HPDE6-E6E7 (cell line): ENCODE measurements around the gene OCA2.
"Not testable (repeated sequence)": the region's sequence is repeated elsewhere in the genome, so short reads cannot be mapped to it uniquely, and the experiment has no call there.

Experiments
- DNase-seq: peaks from one replicate; pipeline ENCODE4 v3.0.0; 2011; ENCODE audit warnings: missing footprints; ENCODE audit errors: extremely low spot score

OCA2 gene

DNA sequence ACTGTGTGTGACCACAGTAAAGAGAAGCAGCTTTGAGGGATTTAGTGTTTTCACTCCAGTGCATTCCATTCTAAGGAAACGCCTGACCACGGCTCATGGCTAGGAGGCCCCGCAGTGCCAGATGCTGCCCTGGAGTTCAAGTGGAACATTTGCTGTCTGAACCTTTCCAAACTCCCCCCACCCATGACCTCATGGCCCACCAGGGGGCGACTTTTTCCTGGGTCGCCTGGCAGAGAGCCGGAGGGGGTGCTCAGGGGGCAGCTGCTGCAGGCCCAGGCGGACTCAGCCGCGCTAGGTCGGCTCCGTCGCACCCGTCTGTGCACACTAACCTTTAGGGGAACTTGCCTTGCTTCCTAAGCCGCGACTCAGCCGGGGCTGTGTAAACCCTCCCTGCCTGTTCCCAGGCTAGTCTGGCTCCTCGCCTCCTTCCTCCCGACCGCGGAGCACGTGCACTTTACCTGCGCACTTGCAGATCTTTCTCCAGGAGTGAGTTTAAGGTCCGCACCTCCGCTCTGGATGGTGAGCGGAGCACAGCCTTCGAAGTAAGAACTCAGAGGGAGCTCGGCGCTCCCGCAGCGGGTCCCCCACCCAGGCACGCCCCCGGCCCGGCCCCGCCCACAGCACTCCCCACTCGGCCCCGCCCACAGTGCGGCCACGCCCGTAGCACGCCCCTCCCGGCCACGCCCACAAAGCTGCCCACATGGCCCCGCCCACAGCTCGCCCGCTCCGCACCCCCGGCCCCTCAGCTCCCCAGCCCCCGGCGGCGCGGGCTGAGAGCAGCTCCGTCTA lies at the start of gene OCA2:
Gene OCA2, minus strand, starts transcription at position 550 of the 789 bp plus-strand sequence. CDS start 17,441 bp downstream, outside the sequence.
- no peak for DNase-seq

GRCh38 chr15:28147801-28148200 lies 48.7 kb upstream of the OCA2 start:
- DNase-seq, result no peak

GRCh38 chr15:28145419-28145818 lies 46.3 kb upstream of the OCA2 start:
- not testable (repeated sequence) for DNase-seq

DNA sequence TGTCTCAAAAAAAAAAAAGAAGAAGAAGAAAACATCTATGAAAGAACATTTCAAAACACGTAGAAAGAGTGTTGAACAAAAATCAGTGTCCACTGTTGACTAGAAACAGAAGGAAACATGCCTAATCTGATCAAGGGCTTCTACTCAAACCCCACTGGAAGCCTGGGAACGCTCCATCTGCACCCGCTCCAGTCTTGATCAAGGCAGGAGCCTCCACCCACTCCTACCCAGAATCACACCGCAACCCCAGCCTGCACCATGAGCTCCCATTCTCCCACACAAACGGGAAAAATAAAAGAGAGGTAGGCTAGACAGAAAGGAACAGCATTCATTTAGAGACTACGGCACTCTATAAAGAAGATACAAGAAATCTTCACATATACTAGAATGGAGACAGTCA lies 40.9 kb upstream of the OCA2 start:
- DNase-seq, result no peak

DNA sequence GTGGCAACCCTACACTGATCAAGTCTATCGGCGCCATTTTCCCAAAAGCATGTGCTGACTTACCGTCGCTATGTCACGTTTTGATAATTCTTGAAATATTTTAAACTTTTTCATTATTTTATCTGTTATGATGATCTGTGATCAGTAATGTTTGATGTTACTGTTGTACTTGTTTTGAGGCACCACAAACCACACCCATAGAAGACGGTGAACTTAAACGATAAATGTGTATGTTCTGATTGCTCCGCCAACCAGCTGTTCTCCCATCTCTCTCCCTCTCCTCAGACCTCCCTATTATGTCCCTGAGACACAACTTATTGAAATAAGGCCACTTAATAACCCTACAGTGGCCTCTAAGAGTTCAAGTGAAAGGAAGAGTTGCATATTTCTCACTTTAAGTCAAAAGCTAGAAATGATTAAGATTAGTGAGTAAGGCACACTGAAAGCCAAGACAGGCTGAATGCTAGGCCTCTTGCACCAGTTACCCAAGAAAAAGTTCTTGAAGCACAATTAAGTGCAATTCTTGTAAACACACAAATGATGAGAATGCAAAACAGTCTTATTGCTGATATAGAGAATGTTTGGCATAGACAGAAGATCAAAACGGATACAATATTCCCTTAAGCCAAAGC lies 38.4 kb upstream of the OCA2 start:
- DNase-seq, result not testable (repeated sequence)

GRCh38 chr15:28136236-28136904 lies 37.3 kb upstream of the OCA2 start:
- not testable (repeated sequence) for DNase-seq

DNA sequence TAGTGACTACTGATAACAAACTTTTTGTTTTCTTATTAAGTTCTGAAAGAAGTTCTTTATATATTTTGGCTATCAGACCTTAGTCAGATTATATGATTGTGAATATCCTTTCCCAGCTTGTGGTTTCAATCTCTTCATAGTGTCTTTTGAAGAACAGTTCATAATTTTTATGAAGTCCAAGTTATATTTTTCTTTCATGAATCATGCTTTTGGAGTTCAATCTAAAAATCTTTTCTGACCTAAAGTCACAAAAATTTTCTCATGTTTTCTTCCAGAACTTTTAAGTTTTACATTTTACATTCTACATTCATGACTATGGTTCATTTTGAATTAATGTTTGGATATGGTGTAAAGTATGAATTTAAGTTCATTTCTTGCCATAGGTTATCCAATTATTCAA lies 34.2 kb upstream of the OCA2 start:
- no peak for DNase-seq

GRCh38 chr15:28132524-28133275 lies 33.6 kb upstream of the OCA2 start:
- no peak for DNase-seq

DNA sequence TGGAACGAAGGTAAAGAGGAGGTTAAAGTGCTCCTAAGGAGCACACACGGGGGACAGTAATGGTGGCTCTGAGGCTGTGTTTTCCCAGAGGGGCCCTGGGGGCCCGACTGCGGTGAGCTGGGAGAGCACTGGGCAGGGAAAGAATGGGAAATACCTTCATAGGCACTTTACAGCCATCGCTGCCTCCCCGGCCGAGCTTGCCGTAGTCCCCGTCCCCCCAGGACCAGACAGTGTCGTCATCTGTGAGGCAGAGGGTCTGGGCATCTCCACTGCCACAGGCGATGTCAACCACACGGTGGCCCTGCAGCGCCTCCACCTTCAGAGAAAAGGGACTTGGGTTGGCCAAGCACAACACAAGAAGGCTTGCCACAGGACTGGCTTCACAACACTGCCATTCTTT lies 32.8 kb upstream of the OCA2 start:
- no peak for DNase-seq

- DNase-seq, result no peak
These were observed 32.3 kb upstream of the OCA2 start for GRCh38 chr15:28131400-28131799.

GRCh38 chr15:28130651-28131050 lies 31.5 kb upstream of the OCA2 start:
- DNase-seq, result no peak

DNA sequence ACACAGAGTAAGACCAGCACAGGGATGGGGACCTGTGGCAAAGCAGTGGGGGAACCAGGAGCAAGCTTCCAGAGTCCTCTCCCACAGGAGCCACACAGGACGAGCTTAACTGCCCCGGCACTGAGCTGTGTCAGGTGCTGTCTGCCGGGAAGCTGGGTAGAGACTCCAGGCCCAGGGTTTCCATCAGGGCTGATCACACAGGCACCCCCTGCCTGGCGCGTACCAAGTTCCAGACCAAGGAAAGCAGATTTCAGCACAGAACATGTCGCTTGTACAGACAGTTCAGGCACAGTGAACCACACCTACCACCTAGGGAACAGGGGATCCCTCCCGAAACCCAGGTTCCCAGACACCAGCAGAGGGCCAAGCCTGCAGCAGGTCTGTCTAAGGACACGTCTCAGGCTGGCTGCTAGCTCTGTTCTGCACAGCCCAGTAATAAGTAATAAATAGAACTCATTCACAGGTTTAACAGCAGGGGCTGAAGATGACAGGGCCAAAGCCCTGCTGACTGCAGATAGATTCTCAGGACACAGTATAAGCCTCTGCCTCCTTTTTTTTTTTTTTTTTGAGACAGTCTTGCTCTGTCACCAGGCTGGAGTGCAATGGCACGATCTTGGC lies 30.2 kb upstream of the OCA2 start:
- no peak for DNase-seq

- DNase-seq, result no peak
These were observed 28.9 kb upstream of the OCA2 start for GRCh38 chr15:28128031-28128430.

DNA sequence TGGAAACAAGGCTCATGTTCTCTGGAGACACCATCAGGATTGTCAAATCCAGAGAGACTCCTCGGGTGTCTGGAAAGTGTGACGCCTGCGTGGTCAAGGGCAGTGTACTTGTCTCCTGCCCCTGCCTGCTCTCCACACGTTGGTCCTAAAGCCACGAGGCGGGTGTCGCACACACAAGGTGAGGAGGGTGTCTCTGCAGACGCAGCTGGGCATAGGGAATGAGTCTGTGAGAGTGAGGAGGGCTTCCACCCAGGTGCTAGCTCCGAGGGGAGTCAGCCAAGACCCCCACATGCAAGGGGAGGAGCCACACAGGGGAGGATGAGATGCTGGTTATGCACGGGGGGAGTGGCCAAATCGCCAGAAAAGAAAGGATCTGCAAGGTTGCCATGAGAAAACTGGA lies 27.9 kb upstream of the OCA2 start:
- no peak for DNase-seq

GRCh38 chr15:28125673-28126651 lies 26.8 kb upstream of the OCA2 start:
- DNase-seq, result no peak

GRCh38 chr15:28124841-28125240 lies 25.7 kb upstream of the OCA2 start:
- no peak for DNase-seq

DNA sequence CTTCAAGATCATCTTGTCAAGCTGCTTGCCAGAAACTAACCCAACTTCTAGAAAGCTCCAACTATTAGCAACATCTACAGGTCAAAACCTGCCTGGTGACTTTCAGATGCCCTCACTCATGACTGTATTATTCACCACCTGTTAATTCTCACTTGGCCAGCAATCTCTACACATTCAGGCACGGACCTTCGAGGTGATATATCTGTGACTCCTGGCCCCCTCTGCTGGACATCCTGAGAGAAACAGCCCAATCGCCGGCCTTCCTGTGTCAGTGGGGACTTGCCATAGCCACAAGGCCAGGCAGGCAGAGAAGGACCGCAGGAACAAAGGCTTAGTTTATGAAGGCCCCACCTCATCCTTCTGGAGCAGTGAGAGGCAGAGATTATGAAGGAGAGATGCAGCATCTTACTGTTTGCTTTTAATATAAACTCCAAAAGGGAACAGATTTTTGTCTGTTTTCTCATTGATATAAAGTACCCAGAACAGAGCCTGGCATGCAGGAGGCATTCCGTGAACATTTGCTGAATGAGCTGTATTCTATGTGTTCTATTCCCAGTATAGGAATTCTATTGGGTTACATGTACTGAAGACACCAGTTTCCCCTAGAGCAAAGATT lies 24.4 kb upstream of the OCA2 start:
- DNase-seq, result peak; percentile 92

- no peak for DNase-seq
These were observed 23.2 kb upstream of the OCA2 start for GRCh38 chr15:28122038-28122949.

DNA sequence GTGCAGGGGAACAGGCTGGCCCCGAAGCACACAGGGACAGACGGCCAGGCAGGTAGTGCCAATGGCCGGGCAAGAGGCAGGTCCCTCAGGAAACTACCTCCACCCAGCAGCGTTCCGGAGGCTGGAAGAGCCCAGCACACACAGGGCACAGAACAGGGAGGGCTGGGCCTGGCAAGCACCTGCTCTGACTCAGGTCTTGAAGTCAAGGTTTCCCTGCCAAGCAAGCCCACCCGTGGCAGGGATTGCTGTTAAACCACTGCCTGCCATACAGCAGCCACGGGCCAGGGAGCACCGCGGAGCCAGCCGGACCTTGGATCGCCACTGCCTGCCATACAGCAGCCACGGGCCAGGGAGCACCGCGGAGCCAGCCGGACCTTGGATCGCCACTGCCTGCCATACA lies 22.5 kb upstream of the OCA2 start:
- DNase-seq, result not testable (repeated sequence)
